Activated CD4-positive, CD25-positive, alpha-beta regulatory T cell treated with anti-CD3 and anti-CD28 coated beads, Interleukin-2, amount 50 U/mL, for 72 hours (primary cell): ENCODE data around the gene MAP6.

Experiments used
- DNase-seq: peaks from one replicate; pipeline ENCODE4 v3.0.0; 2021

The MAP6 gene

GRCh38 chr11:75627906-75628668 lies 40.8 kb downstream of the MAP6 start:
- DNase-seq: no peak

GRCh38 chr11:75626889-75627529 lies 41.8 kb downstream of the MAP6 start:
- no peak for DNase-seq

- no peak for DNase-seq
These were observed 42.6 kb downstream of the MAP6 start for GRCh38 chr11:75625991-75626888.

GRCh38 chr11:75625021-75625420 lies 43.8 kb downstream of the MAP6 start:
- no peak for DNase-seq

DNA sequence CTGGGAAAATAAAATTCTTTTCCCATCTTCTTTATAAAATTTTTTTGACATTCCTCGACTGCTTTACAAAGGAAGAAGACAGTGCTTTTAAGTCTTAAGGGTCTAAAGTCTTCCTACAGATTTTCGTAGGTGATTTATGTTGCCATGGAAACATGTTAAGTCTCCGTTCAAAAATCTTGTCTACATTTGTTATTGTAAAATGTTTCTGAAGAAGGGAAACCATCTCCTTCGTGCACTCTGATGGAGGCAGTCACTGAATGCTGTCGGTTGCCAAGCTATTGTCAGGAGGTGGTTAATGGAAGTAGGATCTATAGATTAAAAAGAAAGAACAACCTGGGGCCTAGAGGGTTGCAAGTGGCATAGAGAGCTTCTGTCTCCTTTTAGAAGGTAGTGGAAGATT lies 52.6 kb downstream of the MAP6 start:
- DNase-seq: no peak

DNA sequence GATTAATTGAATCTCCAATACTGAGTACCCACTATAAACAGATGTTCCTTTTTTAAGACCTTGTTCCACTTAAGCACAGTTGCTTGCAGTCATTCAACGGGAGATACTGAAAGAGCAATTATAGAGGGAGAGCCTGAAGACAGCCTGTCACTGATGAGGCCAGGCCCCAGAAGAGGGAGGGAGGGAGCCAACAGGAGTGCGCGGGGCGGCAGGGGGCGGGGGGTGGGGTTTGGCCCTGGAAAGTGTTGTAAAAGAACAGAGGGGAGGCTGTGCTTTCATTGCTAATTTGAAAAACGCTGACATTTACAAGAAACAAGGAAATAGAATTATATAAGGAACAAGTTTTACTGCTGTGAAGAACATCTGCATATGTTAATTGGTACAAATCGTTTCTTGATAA lies 53.1 kb downstream of the MAP6 start:
- DNase-seq: no peak

- no peak for DNase-seq
These were observed 57.0 kb downstream of the MAP6 start for GRCh38 chr11:75611823-75612222.

- DNase-seq: no peak
These were observed 62.7 kb downstream of the MAP6 start for GRCh38 chr11:75606099-75606498.

- no peak for DNase-seq
These were observed 64.8 kb downstream of the MAP6 start for GRCh38 chr11:75603791-75604736.

DNA sequence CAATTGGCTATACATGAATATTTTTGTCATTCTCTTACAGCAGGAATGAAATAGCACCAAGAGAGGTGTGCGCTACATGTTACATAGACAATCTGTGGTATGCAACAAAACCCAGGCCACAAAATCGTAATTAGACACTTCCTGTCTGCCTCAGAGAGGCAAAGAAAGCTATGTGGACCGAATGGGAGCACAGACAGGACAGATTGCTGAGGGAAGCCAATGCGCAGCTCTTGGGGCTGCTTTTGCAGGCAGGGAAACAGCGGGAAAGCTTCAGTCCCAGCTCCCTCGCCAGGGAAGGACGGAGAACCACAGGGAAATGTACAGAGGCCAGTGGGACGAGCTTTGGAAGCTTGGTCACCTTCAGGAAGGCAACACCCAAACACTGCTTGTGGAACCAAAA lies 65.9 kb downstream of the MAP6 start:
- no peak for DNase-seq

GRCh38 chr11:75601494-75601893 lies 67.3 kb downstream of the MAP6 start:
- no peak for DNase-seq

- DNase-seq: no peak
These were observed 68.5 kb downstream of the MAP6 start for GRCh38 chr11:75600356-75600755.

- DNase-seq: no peak
These were observed 69.9 kb downstream of the MAP6 start for GRCh38 chr11:75598900-75599299.

DNA sequence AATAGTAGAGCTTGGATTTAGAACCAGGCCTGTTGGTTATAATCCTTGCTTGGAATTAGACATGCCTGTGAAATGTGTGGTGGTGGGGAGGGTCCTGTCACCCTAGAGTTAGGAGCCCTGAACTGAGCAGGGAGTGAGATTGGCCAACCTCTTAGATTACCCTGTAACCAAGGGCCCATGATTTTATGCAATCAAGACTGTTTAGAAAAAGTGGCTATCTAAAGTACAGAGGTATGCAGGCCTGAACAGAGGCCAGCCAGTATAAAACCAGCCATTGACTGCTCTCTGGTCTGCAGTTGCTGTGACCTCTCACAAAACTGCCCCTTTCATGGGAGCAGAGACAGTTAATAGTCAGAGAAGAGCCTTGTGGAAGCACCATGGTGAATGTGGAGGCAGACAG lies 70.6 kb downstream of the MAP6 start:
- no peak for DNase-seq

- no peak for DNase-seq
These were observed 71.2 kb downstream of the MAP6 start for GRCh38 chr11:75597636-75598035.

DNA sequence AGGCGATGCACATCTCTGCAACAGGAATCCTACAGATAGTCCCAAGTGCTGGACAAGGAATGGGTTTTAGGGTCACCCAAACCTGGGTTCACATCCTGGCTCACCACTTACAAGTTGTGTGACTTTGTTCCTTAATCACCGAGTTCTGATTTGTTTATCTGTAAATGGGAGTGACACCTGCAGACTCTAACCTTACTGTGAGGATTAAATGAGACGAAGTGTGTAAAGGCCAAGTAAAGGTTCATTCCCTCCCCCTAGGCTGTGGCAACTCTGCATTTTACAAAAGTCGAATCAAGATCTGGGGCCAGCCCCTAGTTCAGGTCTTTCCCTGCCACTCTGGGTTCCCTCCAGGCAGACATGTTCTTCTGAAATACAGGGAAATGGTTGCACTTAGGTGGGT lies 71.9 kb downstream of the MAP6 start:
- no peak for DNase-seq

- no peak for DNase-seq
These were observed 73.4 kb downstream of the MAP6 start for GRCh38 chr11:75595429-75595828.

DNA sequence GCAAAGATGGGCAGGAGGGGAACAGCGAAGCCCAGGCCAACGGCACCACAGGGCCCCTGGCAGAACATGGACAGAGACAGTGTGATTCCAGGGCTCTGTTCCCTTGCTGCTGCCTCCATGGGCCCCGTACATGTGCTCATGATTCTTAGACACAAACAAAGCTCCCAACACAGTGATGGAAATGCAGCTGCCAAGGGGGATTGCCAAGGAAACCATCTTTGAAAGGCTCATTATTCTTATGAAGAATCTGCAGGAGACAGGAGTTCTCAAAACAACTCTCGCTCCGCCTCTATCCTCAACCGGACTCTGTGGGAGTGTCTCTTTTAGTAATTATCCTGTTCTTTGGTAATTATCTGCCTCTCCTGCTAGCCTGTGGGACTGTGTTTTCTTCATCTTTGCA lies 74.6 kb downstream of the MAP6 start:
- no peak for DNase-seq

- no peak for DNase-seq
These were observed 75.4 kb downstream of the MAP6 start for GRCh38 chr11:75593286-75593915.

- DNase-seq: no peak
These were observed 76.1 kb downstream of the MAP6 start for GRCh38 chr11:75592715-75593114.

DNA sequence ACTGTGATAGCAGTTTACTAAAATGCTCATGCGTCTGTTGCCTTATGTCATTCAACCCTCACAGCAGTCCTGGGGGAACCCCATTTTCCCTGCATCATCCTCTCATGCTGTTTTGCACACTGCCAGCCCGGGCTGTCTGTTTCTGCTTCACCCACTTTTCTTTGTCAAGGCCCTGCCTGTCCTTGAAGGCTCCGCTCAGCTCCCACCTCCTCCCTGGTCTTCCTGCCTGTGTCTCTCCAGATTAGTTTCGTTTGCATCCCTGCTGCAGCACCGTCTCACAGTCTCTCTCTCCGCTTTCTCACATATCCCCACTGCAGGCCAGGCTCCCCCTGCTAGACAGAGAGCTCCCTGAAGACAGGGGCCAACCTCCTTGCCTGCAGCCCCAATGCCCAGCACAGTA lies 76.9 kb downstream of the MAP6 start:
- DNase-seq: no peak

- no peak for DNase-seq
These were observed 77.5 kb downstream of the MAP6 start for GRCh38 chr11:75591371-75591770.
